H1 (cell line): Measurements from ENCODE around the gene LARP4. TPM values are rescaled to one million over a fixed set of nuclear protein-coding genes. Genes with fewer than 3 reads are reported as not detected.

Experiments used
- CTCF ChIA-PET: fragments of 300-600 bp; sonication (Branson Sonifier 250); formaldehyde crosslinking; loops from one replicate; lab custom pipeline; 2021; ENCODE audit not compliant: partially characterized antibody; lab: Charles Lee
- POLR2A ChIA-PET: fragments of 300-600 bp; sonication (Branson Sonifier 250); formaldehyde crosslinking; loops from one replicate; lab custom pipeline; 2021; ENCODE audit warnings: inconsistent platforms; ENCODE audit not compliant: partially characterized antibody; lab: Charles Lee
- DNase-seq, 2 experiments: peaks; one replicate each; pipeline versions ENCODE4 v3.0.0 to v3.0.0-alpha.2; 2010 to 2022; ENCODE audit warnings: low spot score in 2 of 2, low read depth in 1 of 2, mixed read lengths in 1 of 2
- FAIRE-seq: peaks from 2 replicates; lab custom pipeline; 2011; peaks lifted over from hg19 to GRCh38; lab: Jason Lieb, UNC
- H2AFZ ChIP-seq: 2 replicates; pipeline ENCODE4 v1.8.1; 2012; ENCODE audit warnings: low read length, inconsistent platforms
- H2AK5ac ChIP-seq: 2 replicates; pipeline ENCODE4 v1.6.1; 2013; ENCODE audit warnings: low read depth, low read length
- H2BK120ac ChIP-seq: replicated peaks from 2 replicates; pipeline ENCODE3; 2013; ENCODE audit warnings: low read depth, low read length, inconsistent platforms
- H2BK12ac ChIP-seq: 2 replicates; pipeline ENCODE4 v1.6.1; 2013; ENCODE audit warnings: low read depth, low read length
- H2BK15ac ChIP-seq: 2 replicates; pipeline ENCODE4 v1.6.1; 2013; ENCODE audit warnings: low read length
- H2BK20ac ChIP-seq: 2 replicates; pipeline ENCODE4 v1.6.1; 2013; ENCODE audit warnings: low read length
- H2BK5ac ChIP-seq: 2 replicates; pipeline ENCODE4 v1.6.1; 2013; ENCODE audit warnings: low read depth, low read length
- H3K14ac ChIP-seq: 2 replicates; pipeline ENCODE4 v1.6.1; 2013; ENCODE audit warnings: inconsistent platforms; ENCODE audit not compliant: insufficient read length
- H3K18ac ChIP-seq: 2 replicates; pipeline ENCODE4 v1.6.1; 2013; ENCODE audit warnings: low read length; ENCODE audit errors: extremely low read depth
- H3K23ac ChIP-seq: 2 replicates; pipeline ENCODE4 v1.6.1; 2013; ENCODE audit warnings: inconsistent platforms; ENCODE audit not compliant: insufficient read length
- H3K23me2 ChIP-seq: 2 replicates; pipeline ENCODE4 v1.6.1; 2013; ENCODE audit warnings: low read depth, low read length
- H3K27ac ChIP-seq: 2 replicates; pipeline ENCODE4 v1.6.1; 2011; ENCODE audit warnings: low read depth, low read length, inconsistent platforms
- H3K27me3 ChIP-seq, 4 experiments: replicated peaks in 1 of 4; 1 replicate in 1 of 4; 2 replicates in 3 of 4; pipeline versions ENCODE4 v1.6.1 to v1.8.1; 2011 to 2013; ENCODE audit warnings: low read length in 3 of 4, mild to moderate bottlenecking in 3 of 4, inconsistent platforms in 2 of 4, mixed read lengths in 2 of 4, moderate library complexity in 1 of 4; ENCODE audit not compliant: control insufficient read depth in 3 of 4, insufficient read depth in 3 of 4; ENCODE audit errors: extremely low read depth in 1 of 4
- H3K36me3 ChIP-seq, 4 experiments: 2 replicates each; pipeline versions ENCODE4 v1.6.1 to v1.8.1; 2011 to 2013; ENCODE audit warnings: mild to moderate bottlenecking in 4 of 4, low read length in 3 of 4, moderate library complexity in 2 of 4, control low read depth in 1 of 4, inconsistent platforms in 1 of 4; ENCODE audit not compliant: insufficient read depth in 4 of 4, control insufficient read depth in 2 of 4
- H3K4ac ChIP-seq: replicated peaks from 2 replicates; pipeline ENCODE3; 2013; ENCODE audit warnings: low read length, low read depth, mixed read lengths, inconsistent platforms; ENCODE audit not compliant: insufficient read length
- H3K4me1 ChIP-seq, 4 experiments: replicated peaks in 1 of 4; 1 replicate in 1 of 4; 2 replicates in 3 of 4; pipeline versions ENCODE4 v1.6.1 to v1.8.1; 2011 to 2013; ENCODE audit warnings: low read length in 3 of 4, inconsistent platforms in 2 of 4, mixed read lengths in 1 of 4; ENCODE audit not compliant: insufficient read depth in 4 of 4, control insufficient read depth in 3 of 4
- H3K4me2 ChIP-seq, 2 experiments: 2 replicates each; pipeline versions ENCODE4 v1.6.1 to v1.8.1; 2011 to 2013; ENCODE audit warnings: low read depth in 2 of 2, low read length in 2 of 2, control low read depth in 1 of 2, inconsistent platforms in 1 of 2, mild to moderate bottlenecking in 1 of 2; ENCODE audit not compliant: insufficient read depth in 1 of 2
- H3K4me3 ChIP-seq, 4 experiments: fragments of 200-600, 300-600 bp in 1 of 4; sonication (generic), shearing (Covaris generic), sonication (Bioruptor Twin) in 1 of 4; 2 replicates each; pipeline versions ENCODE4 v1.5.1 to v1.8.1; 2011 to 2016; ENCODE audit warnings: low read length in 4 of 4, low read depth in 3 of 4, control low read depth in 2 of 4, inconsistent platforms in 2 of 4, mild to moderate bottlenecking in 2 of 4, mixed read lengths in 1 of 4, moderate library complexity in 1 of 4; ENCODE audit not compliant: insufficient read depth in 2 of 4; ENCODE audit errors: extremely low read depth in 1 of 4
- H3K56ac ChIP-seq: replicated peaks from 2 replicates; pipeline ENCODE3; 2013; ENCODE audit warnings: low read depth, mild to moderate bottlenecking, mixed read lengths, low read length, inconsistent platforms; ENCODE audit not compliant: insufficient read length
- H3K79me1 ChIP-seq: 2 replicates; pipeline ENCODE4 v1.6.1; 2013; ENCODE audit warnings: low read depth, low read length, control low read depth
- H3K79me2 ChIP-seq, 2 experiments: 2 replicates each; pipeline versions ENCODE4 v1.6.1 to v1.8.1; 2012 to 2013; ENCODE audit warnings: low read length in 2 of 2, mild to moderate bottlenecking in 2 of 2, inconsistent platforms in 1 of 2; ENCODE audit not compliant: insufficient read depth in 2 of 2, control insufficient read depth in 1 of 2
- H3K9ac ChIP-seq, 4 experiments: replicated peaks in 1 of 4; 1 replicate in 1 of 4; 2 replicates in 3 of 4; pipeline versions ENCODE4 v1.6.1 to v1.8.1; 2011 to 2013; ENCODE audit warnings: low read depth in 3 of 4, low read length in 3 of 4, control low read depth in 2 of 4, mild to moderate bottlenecking in 2 of 4, moderate library complexity in 2 of 4, inconsistent platforms in 1 of 4; ENCODE audit errors: extremely low read depth in 1 of 4
- H3K9me3 ChIP-seq, 2 experiments: 2 replicates each; pipeline versions ENCODE4 v1.6.1 to v1.8.1; 2012 to 2013; ENCODE audit warnings: mild to moderate bottlenecking in 2 of 2, moderate library complexity in 2 of 2, control low read depth in 1 of 2, inconsistent platforms in 1 of 2, low read depth in 1 of 2, low read length in 1 of 2, mixed read lengths in 1 of 2; ENCODE audit not compliant: insufficient read depth in 2 of 2
- H4K20me1 ChIP-seq, 2 experiments: replicated peaks in 1 of 2; 2 replicates each; pipeline versions ENCODE3 to v1.8.1; 2011 to 2013; ENCODE audit warnings: inconsistent platforms in 2 of 2, low read length in 2 of 2, mild to moderate bottlenecking in 1 of 2; ENCODE audit not compliant: insufficient read depth in 2 of 2, control insufficient read depth in 1 of 2
- H4K5ac ChIP-seq: 2 replicates; pipeline ENCODE4 v1.6.1; 2013; ENCODE audit warnings: low read length, low read depth, mixed read lengths, inconsistent platforms; ENCODE audit not compliant: insufficient read length
- H4K8ac ChIP-seq: 2 replicates; pipeline ENCODE4 v1.8.0; 2013; ENCODE audit warnings: mild to moderate bottlenecking, moderate library complexity, low read length, inconsistent platforms; ENCODE audit not compliant: insufficient read depth; ENCODE audit errors: extremely low read depth
- H4K91ac ChIP-seq: replicated peaks from 2 replicates; pipeline ENCODE3; 2013; ENCODE audit warnings: low read length, mixed read lengths, inconsistent platforms; ENCODE audit not compliant: insufficient read length
- ASH2L ChIP-seq: fragments of 200-600, 300-600 bp; sonication (generic); IDR thresholded peaks from one replicate; pipeline ENCODE4 v1.7.1; 2017; ENCODE audit warnings: low read length
- CEBPB ChIP-seq: IDR thresholded peaks from 2 replicates; pipeline ENCODE4 v1.6.1; 2012; ENCODE audit warnings: low read depth, low read length
- CTBP2 ChIP-seq: IDR thresholded peaks from 2 replicates; pipeline ENCODE4 v1.7.0; 2011; ENCODE audit warnings: borderline replicate concordance, mild to moderate bottlenecking, moderate library complexity, mixed read lengths, low read length; ENCODE audit not compliant: insufficient read depth, insufficient read length
- HDAC2 ChIP-seq, 2 experiments: fragments of 300-600 bp in 1 of 2; sonication (generic) in 1 of 2; IDR thresholded peaks; 2 replicates each; pipeline ENCODE4 v1.6.1; 2011 to 2012; ENCODE audit warnings: low read depth in 2 of 2, low read length in 2 of 2, mild to moderate bottlenecking in 2 of 2, moderate library complexity in 2 of 2, borderline replicate concordance in 1 of 2, inconsistent platforms in 1 of 2
- KDM1A ChIP-seq: fragments of 200-600, 300-600 bp; sonication (generic); IDR thresholded peaks from 2 replicates; pipeline ENCODE4 v1.7.1; 2016; ENCODE audit warnings: mild to moderate bottlenecking, low read length, borderline replicate concordance
- NRF1 ChIP-seq: IDR thresholded peaks from 2 replicates; pipeline ENCODE4 v1.6.1; 2011; ENCODE audit warnings: mild to moderate bottlenecking, low read depth, low read length, improper control_type of control experiment
- POLR2A ChIP-seq, 2 experiments: IDR thresholded peaks; 1 replicate in 1 of 2; 2 replicates in 1 of 2; pipeline ENCODE4 v1.6.1; 2011; ENCODE audit warnings: low read depth in 2 of 2, low read length in 2 of 2, mild to moderate bottlenecking in 2 of 2; ENCODE audit errors: control extremely low read depth in 1 of 2
- ZNF274 ChIP-seq: IDR thresholded peaks from 2 replicates; pipeline ENCODE4 v1.7.0; 2012; ENCODE audit warnings: low read length, borderline replicate concordance; ENCODE audit errors: extremely low read depth
- WGBS, 2 experiments: shearing (Covaris generic) in 1 of 2; methylation state at CpG; one replicate each; pipeline versions ENCODE4 v1.1.6 to v1.1.7; 2013 to 2015; ENCODE audit warnings: low lambda C conversion rate in 2 of 2, mixed read lengths in 2 of 2, inconsistent platforms in 1 of 2, low coverage in 1 of 2, missing lambda C conversion rate in 1 of 2; ENCODE audit not compliant: insufficient replicate concordance in 2 of 2, insufficient coverage in 1 of 2, insufficient read length in 1 of 2; ENCODE audit errors: extremely low coverage in 1 of 2, missing lambda C conversion rate in 1 of 2; 5-methylcytosine and 5-hydroxymethylcytosine counted together
- polyA plus RNA-seq, 7 experiments: library from polyadenylated mRNA; depleted of rRNA in 3 of 7; stranded (reverse) in 5 of 7; unstranded in 2 of 7; fragments of >200 nt in 5 of 7; fragments of 200-250 nt in 2 of 7; gene quantifications; 1 replicate in 5 of 7; 2 replicates in 1 of 7; 4 replicates in 1 of 7; pipeline versions ENCODE4 v1.2.1 to v1.2.3, GENCODE V29; 2011 to 2013; ENCODE audit warnings: missing spikeins in 2 of 7, mixed read lengths in 2 of 7
- total RNA-seq: library from RNA; stranded (reverse); fragmentation: NEBNext Ultra II Directional; extraction: Animal tissue kit (Norgen Biotek cat#: 25700); gene quantifications from 2 replicates; pipeline ENCODE4 v1.2.1, GENCODE V29; 2021

LARP4 gene
- total and polyA plus RNA-seq, 2 of the 8 experiments (the other 6 are each of a cell fraction or from before 2014, with no cell fraction given): 12.8 to 93.9 TPM

- Histone ChIP-seq H2AK5ac (no peak overlapping the region), H4K5ac (no peak overlapping the region), H3K27me3 (no peaks in the 10 kb centered on the region), H3K14ac (no peak overlapping the region), H3K18ac (no peak overlapping the region), H3K56ac (no peak overlapping the region), H3K9me3 (no peaks in the 10 kb centered on the region), H3K79me1 (no peaks in the 10 kb centered on the region), H2BK12ac (no peak overlapping the region), H2BK20ac (no peak overlapping the region), H3K36me3 (peaks cover 2 to 61% (median 45%) of the 10 kb centered on the region in 4 experiments), H3K4me2 (no peak overlapping the region), H4K8ac (no peak overlapping the region), H3K4me1 (no peaks in the 10 kb centered on the region), H4K91ac (no peak overlapping the region), H4K20me1 (no peaks in the 10 kb centered on the region), H3K9ac (no peak overlapping the region), H2BK5ac (no peak overlapping the region), H3K4me3 (no peak overlapping the region), H2BK15ac (no peak overlapping the region), H3K23me2 (no peaks in the 10 kb centered on the region), H3K27ac (no peak overlapping the region), H2AFZ (no peak overlapping the region), H3K23ac (no peak overlapping the region), H3K79me2 (no peaks in the 10 kb centered on the region), H2BK120ac (no peak overlapping the region), H3K4ac (no peak overlapping the region)
- 91% methylated on average over 3 of the region's 3 CpGs; no CpG with 5 or more reads in 1 of the 2 experiments for WGBS, 2 experiments
- no peak for FAIRE-seq
- no peak for DNase-seq
- POLR2A ChIA-PET: interaction anchor here (1.0 to 1.2 kb wide), 3 partner anchors 9 to 29 kb away, joined by 3 to 4 read pairs (median 4); no protein-coding TSS in a partner anchor
- no peak for TF ChIP-seq CEBPB
- no peak for TF ChIP-seq POLR2A (IDR thresholded peaks at IDR 0.05; ENCODE audit: control extremely low read depth in 1 of 2, low read depth in 2 of 2, low read length in 2 of 2)
- TF ChIP-seq NRF1: no peak
- no peak for TF ChIP-seq HDAC2 (IDR thresholded peaks at IDR 0.05; ENCODE audit: borderline replicate concordance in 1 of 2, low read depth in 2 of 2, low read length in 2 of 2)
- TF ChIP-seq ASH2L: no peak
- no peak for TF ChIP-seq ZNF274
- TF ChIP-seq KDM1A: no peak
- no peak for TF ChIP-seq CTBP2
- CTCF ChIA-PET: interaction anchor here (0.6 kb wide), 1 partner anchor 182 kb away, joined by 3 read pairs; no protein-coding TSS in a partner anchor
These were observed 66.8 kb downstream of the LARP4 start for GRCh38 chr12:50467439-50467838.
